Thoracic aorta (tissue), 2 donors: Measurements from ENCODE around the gene LRP1B. TPM values are rescaled to one million over a fixed set of nuclear protein-coding genes. Genes with fewer than 3 reads are reported as not detected.

Experiments
- ATAC-seq: fragments of 150-250 bp; one replicate; pipeline ENCODE4 v1.8.0; 2017; ENCODE audit warnings: low read depth; ENCODE audit not compliant: insufficient number of reproducible peaks, low FRiP score
- DNase-seq: peaks from one replicate; pipeline ENCODE4 v3.0.0-alpha.2; 2020; ENCODE audit warnings: low spot score
- H3K27ac ChIP-seq, 2 donors: fragments of 200-600 bp; sonication (generic); 1 replicate in 1 of 2; 2 replicates in 1 of 2; pipeline ENCODE4 v1.5.1; 2016; ENCODE audit warnings: mild to moderate bottlenecking in 2 of 2, moderate library complexity in 2 of 2
- H3K27me3 ChIP-seq: fragments of 200-600 bp; sonication (generic); replicated peaks from 2 replicates; pipeline ENCODE4 v1.6.0; 2016; ENCODE audit warnings: mild to moderate bottlenecking; ENCODE audit not compliant: insufficient read depth
- H3K36me3 ChIP-seq: fragments of 200-600 bp; sonication (generic); one replicate; pipeline ENCODE4 v1.5.1; 2016
- H3K4me1 ChIP-seq, 2 donors: fragments of 200-600 bp; sonication (generic); 1 replicate in 1 of 2; 2 replicates in 1 of 2; pipeline versions ENCODE4 v1.5.1 to v1.6.0; 2016; ENCODE audit warnings: low read depth in 2 of 2, mild to moderate bottlenecking in 1 of 2; ENCODE audit not compliant: control insufficient read depth in 1 of 2
- H3K4me3 ChIP-seq: fragments of 200-600 bp; sonication (generic); 2 replicates; pipeline ENCODE4 v1.5.1; 2016; ENCODE audit warnings: mild to moderate bottlenecking
- H3K9me3 ChIP-seq: fragments of 200-600 bp; sonication (generic); 2 replicates; pipeline ENCODE4 v1.5.1; 2016
- CTCF ChIP-seq: fragments of 200-600 bp; sonication (generic); IDR thresholded peaks from one replicate; pipeline ENCODE4 v1.5.1; 2019; ENCODE audit warnings: antibody characterized with exemption
- total RNA-seq, 2 donors: library from RNA; depleted of rRNA; stranded (reverse); fragments of >200 nt; gene quantifications; one replicate each; pipeline versions ENCODE4 v1.1.0 to v1.2.3, GENCODE V29; 2016

Gene LRP1B
- total RNA-seq, 2 donors from 2014 or later = 0.27 to 0.28 TPM

GRCh38 chr2:141652308-141652707 is 478.5 kb downstream of the LRP1B start:
- TF ChIP-seq CTCF = no peak
- Histone ChIP-seq H3K36me3 (no peaks in the 10 kb centered on the region), H3K27me3 (no peaks in the 10 kb centered on the region), H3K4me3 (no peak overlapping the region), H3K9me3 (no peaks in the 10 kb centered on the region), H3K27ac (no peak overlapping the region), H3K4me1 (no peaks in the 10 kb centered on the region)
- DNase-seq (no peak), ATAC-seq (no peak)

GRCh38 chr2:141647353-141647752 is 483.5 kb downstream of the LRP1B start:
- no peak for DNase-seq
- Histone ChIP-seq H3K4me1 (no peaks in the 10 kb centered on the region), H3K27ac (no peak overlapping the region)

GRCh38 chr2:141641462-141641861 is 489.4 kb downstream of the LRP1B start:
- Histone ChIP-seq H3K27me3 (no peaks in the 10 kb centered on the region), H3K9me3 (no peaks in the 10 kb centered on the region), H3K27ac (no peak overlapping the region), H3K4me3 (no peak overlapping the region), H3K36me3 (no peaks in the 10 kb centered on the region), H3K4me1 (no peaks in the 10 kb centered on the region)
- TF ChIP-seq CTCF = no peak
- no peak for ATAC-seq
- no peak for DNase-seq

More at GRCh38 chr2:141647353-141647752, 483.5 kb downstream of the LRP1B start:
- ATAC-seq = no peak
- no peaks in the 10 kb centered on the region for H3K9me3 ChIP-seq
- H3K27me3 ChIP-seq = no peaks in the 10 kb centered on the region
- no peak for TF ChIP-seq CTCF
- H3K36me3 ChIP-seq = no peaks in the 10 kb centered on the region
- H3K4me3 ChIP-seq = no peak overlapping the region

GRCh38 chr2:141639809-141640208 is 491.0 kb downstream of the LRP1B start:
- no peaks in the 10 kb centered on the region for H3K36me3 ChIP-seq
- no peak for ATAC-seq
- TF ChIP-seq CTCF = no peak
- H3K4me3 ChIP-seq = no peak overlapping the region
- no peak overlapping the region for H3K27ac ChIP-seq
- DNase-seq = no peak
- H3K4me1 ChIP-seq = no peaks in the 10 kb centered on the region
- no peaks in the 10 kb centered on the region for H3K27me3 ChIP-seq
- no peaks in the 10 kb centered on the region for H3K9me3 ChIP-seq

GRCh38 chr2:141633132-141633531 is 497.7 kb downstream of the LRP1B start:
- Histone ChIP-seq H3K4me1 (no peaks in the 10 kb centered on the region), H3K27ac (no peak overlapping the region), H3K36me3 (no peaks in the 10 kb centered on the region), H3K4me3 (no peak overlapping the region), H3K27me3 (no peaks in the 10 kb centered on the region), H3K9me3 (no peaks in the 10 kb centered on the region)
- no peak for TF ChIP-seq CTCF
- ATAC-seq (no peak), DNase-seq (no peak)
